T-helper 22 cell (primary cell): ENCODE measurements around the gene NRAP.
A peak's percentile ranks its signal among the peaks of the same experiment; 100 is the strongest.

ENCODE experiments used
- DNase-seq: peaks from one replicate; pipeline ENCODE4 v3.0.0-alpha.2; 2020; ENCODE audit warnings: low read depth

Gene NRAP

DNA sequence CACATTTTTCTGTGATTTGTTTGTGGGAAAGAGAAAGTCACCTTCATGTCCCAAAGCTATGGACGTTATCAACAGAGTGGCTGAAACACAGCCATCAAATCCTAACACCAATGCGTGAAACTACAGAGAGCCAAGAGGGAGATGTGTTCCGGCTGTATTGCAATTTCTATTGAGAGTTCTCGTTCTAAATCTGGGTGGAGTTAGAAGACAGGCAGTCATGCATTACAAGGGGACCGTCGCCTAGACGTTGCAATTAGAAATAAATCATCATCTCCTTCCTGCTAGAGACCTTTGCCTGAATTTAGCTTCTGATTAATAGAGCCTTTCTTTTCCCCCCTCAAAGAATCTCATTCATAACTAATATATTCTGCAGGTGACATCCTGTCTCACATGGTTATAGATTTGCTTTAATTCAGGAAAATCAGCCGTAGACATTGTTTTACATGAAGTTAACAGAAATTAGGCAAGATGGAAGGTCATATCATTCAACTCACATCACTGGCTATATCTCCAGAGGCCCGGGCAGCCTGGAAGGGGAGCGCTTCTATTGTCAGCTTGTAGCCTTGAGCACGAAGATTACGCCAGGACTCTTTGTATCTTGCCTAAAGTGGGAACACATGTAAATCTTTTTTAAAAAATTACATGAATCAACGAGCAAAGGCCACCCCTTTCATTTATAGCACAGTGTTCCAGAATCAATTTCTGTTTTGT is 58.4 kb downstream of the NRAP start:
- DNase-seq, result no peak

DNA sequence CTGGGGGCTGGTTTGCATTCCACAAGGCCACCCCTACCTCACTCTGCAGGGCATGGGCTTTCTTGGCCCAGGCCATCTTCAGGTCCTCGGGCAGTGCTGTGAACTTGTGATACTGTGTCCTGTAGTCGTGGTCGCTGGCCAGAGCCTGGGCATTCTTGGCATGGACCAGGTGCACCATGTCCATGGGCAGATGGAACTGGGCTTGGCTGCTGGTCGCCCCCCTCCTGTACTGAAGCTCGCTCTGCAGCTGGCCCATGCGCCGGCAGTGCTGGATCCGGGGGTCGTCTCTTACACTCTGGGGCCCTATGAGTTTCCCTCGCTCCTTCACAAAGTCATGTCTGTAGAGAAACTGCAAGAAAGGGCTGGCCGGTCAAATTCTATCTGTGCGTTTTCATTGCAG is 59.3 kb downstream of the NRAP start:
- DNase-seq, result no peak

DNA sequence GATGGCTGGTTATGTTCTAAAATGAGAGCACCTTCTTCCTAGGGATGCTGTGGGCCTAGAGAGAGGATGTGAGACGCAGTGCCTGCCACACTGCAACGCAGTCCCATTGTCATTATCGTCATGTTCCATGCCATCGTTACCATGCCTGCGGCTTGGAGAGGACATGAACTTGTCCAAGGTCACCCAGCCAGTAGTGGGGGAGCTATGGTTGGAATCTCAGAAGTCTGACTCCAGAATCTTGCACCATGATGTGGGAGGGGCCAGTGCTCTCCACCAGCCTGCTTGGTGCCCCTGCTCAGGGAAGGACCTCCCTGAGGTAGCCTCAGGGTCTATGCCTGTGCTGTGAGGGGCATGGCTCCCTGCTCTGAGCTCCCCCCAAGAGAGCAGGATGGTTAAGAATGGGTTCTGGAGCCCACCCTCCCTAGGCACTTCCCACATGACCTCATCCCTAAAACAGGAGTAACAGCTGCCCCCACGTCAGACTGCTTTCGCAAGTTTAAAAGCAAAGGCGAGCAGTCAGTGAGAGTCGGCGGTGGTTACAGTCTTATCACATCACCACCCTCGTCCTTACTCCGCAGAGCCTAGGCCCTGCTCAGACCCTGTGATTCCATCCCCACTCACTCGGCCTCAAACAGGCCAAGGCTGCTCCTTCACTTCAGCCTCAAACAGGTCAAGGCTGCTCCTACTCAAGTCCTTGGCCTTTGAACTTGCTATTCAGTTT is 60.6 kb downstream of the NRAP start:
- DNase-seq, result no peak

DNA sequence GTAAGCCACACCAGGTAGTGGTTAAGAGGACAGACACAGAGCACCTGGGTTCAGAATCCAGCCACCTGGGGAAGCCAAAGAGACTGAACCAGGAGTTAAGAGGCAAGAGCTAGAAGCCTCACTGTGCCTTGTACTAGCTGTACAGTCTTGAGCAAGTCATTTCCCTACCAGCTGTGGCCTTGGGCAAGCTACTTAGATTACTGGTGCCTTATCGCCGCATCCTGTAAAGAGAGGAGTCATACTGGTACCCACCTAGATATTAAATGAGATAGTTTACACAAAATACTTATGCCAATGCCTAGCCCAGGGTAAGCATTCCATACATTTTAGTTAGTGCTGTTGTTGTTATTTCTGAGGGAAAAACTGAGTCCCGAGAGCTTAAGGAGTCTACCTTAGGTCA is 63.3 kb downstream of the NRAP start:
- no peak for DNase-seq

DNA sequence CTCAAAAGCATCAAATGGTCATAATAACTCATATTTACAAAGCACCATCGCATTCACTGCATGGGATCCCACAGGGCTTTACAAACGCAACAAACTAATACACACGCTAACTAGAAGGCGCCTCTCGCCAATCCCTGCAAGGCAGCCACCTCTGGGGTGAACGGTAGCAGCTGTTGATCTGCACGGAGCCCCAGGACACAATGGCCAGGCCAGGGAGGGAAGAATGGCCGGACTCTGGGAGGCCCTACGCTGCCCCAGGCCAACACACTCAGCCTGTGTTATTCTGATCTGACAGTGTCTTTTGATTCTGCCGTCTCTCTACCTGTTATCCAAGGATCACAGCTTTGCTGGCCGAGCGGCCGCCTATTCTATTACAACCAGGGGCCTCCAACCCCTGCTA is 69.2 kb downstream of the NRAP start:
- DNase-seq, result no peak

DNA sequence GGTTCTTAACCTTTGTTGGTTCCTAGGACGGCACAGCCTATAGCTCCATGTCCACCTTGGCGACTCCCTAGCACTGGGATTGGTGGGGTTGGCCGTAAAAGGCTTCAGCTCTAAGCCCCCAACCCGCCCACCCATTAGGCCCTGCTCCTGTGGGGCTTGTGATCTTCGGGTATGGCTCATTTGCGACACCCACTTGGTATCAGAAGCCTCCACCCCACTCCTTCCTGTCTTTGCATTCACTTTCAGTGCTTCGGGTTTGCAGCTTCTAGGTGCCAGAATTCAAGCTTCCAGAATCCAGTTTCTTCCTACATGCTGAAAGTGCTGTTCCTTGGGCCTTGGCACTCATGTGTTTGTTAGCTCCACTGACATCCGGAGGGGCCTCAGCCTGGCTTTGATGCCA is 71.5 kb downstream of the NRAP start:
- DNase-seq, result no peak

DNA sequence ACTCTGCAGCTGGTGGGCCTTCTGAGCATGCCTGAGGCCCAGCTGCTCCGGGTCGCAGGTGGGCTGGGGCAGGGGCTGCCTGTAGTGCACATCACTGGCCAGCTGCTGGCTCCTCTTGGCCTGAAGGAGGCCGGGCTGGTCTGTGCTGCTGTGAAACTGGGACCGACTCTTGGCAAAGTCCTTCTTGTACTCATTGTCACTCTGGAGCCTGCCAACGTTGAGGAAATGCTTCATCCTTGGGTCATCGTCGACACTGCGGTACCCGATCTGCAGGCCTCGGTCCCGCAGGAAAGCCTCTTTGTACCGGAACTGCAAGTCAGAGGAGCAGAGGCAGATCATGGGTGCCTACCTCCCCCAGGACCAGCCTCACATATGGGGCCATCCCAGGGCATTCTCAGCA is 73.3 kb downstream of the NRAP start:
- no peak for DNase-seq

DNA sequence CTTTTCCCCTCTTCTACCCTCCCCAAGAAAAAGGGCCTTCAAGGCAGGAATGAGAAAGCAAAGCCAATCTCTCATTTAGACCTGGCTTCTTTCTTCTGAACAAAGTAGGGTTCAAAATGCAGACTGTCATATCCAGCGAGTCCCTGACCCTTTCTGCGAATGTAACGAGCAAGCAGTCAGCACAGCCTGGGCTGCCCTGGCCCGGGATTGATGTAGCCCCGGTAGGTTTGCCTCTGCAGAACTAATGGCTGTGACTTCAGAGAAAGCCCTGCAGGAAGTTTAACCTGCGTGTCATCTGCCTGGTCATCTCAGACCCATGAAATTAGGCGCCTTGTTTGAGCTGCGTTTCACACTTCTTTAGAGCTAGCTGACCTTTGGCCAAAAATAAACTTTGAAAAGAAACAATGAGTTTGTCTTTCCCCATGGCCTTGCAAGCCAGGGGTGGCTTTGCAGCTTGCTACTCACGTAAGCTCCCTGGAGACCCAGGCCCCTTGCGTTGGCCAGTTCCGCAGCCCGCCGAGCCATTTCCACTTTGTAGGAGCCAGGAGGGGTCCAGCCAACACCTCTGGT is 74.6 kb downstream of the NRAP start:
- DNase-seq, result no peak

DNA sequence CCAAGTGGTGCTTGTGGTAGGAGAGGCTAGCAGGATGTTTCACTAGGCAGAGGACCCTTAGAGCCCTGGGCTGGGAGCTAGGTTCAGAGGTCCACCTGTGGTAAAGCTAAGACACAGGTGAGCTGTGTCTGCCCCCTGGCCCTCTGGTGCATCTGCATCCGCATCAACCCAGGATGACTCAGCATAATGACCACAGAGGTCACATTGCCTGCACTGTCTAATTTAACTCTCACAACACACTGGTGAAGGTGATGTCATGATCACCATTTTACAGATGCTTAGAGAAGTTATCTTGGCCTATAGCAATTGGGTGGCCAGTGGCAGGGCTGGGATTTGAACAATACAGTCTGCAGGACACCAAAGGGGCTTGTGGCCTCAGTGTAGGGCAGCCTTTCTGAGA is 77.9 kb downstream of the NRAP start:
- no peak for DNase-seq

DNA sequence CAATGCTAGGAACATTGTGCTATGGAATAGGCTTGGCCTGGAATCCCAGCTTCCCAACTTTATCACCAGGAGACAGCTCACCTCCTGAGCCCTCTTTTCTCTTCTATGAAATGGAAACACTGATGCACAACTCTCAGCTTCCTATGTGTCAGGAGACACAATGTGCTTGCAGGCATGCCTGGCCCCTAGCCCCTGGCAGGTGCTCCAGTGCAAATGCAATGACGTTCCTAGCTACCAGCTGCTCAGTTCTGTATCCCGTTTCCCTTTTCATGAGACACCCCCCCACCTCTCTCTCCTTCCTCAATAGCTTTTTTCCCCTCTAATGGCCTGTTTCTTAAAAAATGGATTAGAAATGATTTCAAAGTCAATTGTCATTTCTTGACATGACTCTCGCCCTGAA is 80.3 kb downstream of the NRAP start:
- DNase-seq, result no peak

DNA sequence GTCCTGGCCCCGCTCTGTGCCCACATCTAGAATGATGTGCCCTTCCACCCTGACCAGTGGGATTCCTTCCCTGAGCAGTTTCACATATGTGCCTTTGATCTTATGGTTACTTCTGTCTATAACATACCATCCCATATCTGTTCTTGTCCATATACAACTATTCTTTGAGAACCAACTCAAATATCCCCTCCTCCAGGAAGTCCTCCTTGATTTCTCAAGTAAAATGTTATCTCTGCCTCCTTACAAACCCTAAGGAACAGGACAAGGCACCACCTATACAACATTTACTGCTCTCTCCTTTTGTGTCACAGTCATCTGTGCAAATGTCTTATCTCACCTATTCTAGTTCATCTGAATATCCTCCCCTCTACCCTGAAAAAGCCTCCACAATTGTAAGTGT is 82.7 kb downstream of the NRAP start:
- DNase-seq, result no peak

DNA sequence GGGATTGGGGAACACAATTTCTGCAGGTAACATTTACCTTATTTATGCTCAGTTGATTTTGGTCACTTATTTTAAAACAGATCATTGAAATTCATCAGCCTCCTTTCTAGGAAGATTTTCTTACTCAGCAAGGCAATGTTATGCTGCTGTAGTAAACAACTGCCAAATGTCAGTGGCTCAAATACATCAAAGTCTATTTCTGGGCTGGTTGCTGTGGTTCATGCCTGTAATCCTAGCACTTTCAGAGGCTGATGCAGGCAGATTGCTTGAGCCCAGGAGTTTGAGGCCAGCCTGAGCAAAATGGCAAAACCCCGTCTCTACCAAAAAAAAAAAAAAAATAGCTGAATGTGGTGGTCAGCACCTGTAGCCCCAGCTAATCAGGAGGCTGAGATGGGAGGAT is 85.1 kb downstream of the NRAP start:
- no peak for DNase-seq

DNA sequence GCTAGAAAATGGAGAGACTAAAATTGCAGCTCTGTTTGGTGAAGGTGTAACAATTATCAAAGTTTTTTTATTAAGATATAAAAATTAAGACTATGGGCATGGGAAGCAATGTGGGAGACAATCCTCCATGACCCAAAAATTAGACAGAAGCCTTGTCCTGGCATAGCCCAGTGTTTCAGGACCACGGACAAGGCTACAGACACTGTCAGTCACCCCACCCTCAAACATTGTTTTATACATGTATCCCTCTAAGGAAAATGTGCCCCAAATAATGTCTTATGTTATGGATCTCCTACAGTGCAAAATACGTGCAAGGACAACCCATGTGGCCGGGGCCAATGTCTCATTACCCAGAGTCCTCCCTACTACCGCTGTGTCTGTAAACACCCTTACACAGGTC is 87.0 kb downstream of the NRAP start:
- DNase-seq, result no peak

DNA sequence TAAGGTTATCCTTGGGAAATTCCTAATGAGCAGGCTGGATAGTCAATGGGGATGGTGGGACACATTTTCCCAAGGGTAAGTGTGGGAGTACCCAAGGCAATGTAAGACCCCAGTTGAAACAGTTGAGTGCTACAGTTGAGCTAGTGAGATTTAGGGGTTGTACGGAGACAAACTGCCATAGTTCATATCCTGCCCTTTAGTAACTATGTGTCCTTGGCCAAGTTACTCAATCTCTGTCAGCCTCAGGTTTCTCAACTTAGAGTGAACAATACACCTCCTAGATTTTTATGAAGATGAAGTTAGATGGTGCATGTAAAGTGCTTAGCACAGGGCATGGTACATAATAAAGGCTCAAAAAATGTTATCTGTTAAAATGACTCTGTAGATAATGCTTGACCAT is 90.5 kb downstream of the NRAP start:
- no peak for DNase-seq

DNA sequence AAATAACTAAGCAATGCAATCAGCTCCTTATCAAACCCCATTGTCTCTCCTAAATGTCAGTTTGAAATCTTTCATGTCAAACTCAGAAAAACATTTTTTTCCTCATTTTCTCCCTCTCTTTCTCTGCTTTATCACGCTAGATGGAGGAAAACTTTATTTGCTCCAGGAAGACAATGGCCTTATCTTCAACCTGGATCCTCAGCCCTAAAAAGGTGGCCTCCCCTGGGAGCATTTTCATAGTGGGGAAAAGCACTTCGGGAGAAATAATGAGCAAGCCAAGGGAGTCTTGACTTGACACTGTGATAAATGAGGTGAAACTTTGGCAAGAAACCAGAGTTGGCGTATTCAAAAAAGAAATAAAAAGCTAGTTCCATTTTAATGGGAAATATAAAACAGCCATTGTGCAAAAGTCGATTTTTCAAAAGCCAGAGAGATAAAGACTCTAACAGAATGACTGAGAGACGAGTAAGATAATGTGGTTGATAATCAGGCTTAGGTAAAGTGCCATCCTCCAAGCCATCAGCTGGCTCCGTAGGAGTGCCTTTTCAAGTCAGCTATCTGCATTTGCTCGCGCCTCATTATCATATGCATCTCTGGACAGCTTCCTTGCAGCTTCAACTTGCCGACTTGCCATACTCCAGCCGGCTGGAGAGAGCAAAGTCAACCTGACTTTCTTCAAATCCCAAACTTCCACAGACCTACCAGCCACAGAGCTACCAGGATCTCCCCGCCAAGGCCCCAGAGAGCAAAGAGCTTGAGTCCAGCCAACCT is 91.1 kb downstream of the NRAP start:
- DNase-seq, result no peak

DNA sequence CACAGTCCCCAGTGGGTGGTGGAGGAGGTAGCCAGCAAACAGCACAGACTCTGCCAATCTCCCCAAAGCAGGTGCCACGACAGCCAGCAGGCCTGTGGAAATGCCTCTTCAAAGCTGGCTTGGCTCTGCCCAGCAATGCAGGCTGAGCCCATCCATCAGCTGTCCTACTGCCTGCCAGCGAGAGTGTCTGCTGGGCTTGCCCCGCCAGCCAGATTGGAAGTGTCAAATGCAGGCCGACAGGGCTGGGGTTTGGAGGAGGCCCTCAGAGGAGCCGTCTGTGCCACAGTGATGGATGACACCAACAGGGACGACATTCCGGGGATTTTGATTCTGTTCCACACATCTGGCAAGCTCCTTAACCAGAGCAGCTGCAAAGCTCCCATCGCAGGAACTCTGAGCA is 94.3 kb downstream of the NRAP start:
- no peak for DNase-seq

DNA sequence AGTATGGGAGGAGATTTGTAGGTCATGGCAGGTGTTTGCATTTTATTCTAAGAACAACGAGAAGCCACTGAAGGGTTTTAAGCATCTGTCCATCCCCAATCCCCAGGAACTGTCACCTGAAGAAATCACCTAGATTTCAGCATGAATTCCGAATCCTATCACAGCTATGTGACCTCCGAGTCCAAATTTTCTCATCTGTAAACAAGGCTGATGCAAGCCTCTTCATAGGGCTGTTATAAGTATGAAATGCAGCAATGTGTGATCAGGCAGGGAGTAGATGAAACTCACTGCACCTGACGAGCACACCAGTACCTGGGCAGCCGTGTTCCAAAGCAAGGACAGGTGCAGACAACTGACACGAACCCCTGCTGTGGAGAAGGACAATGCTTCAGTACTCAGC is 97.0 kb downstream of the NRAP start:
- DNase-seq, result no peak

DNA sequence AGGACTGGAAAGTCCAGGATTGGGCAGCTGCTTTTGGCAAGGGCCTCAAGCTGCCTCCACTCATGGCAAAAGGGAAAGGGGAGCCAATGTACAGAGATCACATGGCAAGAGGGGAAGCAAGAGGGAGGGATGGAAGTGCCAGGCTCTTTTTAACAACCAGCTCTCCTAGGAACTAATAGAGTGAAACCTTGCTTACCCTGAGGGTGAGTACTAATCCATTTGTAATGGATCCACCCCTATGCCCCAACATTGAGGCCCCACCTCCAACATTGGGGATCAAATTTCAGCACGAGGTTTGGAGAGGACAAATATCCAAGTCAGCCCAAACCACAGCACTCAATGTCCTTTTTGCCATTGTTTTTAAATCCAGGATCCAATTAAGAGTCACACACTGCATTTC is 98.5 kb downstream of the NRAP start:
- DNase-seq, result no peak

DNA sequence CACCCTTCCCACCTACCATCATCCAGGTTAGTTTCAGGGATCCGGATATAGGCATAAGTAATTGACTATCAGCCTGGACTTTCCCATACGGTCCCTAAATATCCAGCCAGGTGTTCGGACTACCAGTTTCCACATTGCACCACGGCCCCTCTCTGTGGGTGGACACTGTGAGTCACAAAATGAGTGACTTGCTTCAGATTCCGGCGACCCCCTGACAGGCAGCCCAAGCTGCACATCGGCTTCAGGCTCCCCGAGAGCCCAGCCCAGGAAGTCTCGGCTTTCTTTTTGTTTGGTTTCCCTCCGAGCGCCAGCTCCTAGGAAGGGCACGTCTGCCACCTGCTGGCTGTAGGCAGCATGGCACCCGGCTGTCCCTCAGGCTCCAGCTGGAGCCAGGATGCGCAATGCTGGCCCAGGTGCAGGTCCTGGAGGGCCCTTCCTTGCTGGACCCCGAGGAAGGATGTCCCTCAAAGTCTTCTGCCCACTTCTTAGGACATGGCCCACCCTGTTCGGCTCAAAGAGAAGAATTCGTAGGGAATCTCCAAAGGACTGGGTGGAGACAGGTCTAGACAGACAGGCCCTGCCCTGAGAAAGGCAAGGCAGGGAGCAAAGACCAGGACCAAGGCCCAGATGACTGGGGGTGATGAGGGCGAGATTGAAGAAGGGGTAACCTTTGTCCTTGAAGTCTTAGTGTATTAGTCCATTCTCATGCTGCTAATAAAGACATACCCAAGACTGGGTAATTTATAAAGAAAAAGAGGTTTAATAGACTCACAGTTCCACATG is 100.3 kb downstream of the NRAP start:
- peak; percentile 13 for DNase-seq

DNA sequence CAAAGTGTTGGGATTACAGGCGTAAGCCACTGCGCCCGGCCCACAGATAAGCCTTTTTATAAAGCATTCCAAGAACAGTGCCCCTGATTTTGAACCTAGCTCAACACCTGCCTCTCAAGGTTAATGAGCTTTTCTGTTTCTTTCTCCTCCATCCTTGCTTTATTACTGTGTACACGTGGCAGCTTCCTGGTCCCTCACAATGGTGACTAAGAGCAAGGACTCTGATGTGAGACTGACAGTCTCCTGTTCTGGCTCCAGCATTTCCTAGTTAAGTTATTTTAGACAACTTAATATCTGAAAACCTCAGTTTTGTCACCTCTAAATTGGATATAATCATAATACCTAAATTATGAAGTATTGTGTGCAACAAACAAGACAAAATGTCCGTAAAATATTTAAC is 101.1 kb downstream of the NRAP start:
- no peak for DNase-seq

DNA sequence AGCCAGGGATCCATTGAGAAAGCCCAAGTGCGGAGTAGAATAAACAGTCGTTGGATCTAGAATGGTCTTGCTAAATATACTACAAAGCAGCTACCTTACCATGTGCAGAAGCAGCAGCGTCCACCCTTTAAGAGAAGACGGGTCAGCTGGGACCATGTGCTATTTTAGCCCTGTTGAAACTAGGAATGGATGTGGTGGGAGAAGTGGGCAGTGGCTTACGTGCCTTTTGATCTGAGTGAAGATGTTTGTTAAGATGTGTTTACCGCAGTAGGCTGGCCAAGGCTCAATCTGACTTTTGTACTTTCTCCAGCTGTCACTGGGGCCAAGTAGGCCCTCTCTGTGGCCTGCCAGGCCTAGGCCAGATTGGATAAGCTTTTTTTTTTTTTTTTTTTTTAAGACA is 101.8 kb downstream of the NRAP start:
- DNase-seq, result no peak

DNA sequence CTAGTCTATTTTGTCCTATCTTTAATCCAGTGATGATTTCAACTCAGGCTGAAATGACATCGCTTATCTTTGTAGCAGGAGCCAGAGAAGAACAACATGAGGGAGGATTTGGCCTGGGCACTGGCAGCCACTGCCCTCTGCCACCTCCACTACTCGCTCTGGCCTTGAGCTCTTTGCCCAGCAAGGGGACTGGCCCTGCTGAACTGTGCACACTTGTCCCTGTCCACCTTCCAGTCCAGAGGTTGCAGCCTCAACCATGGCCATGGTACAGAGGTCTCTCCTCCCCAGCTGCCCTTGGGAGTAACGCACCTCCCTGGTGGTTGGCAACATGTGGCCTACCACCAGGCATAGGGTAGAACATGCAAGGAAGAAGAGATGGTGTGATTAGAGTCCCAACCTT is 102.6 kb downstream of the NRAP start:
- DNase-seq, result no peak
